ENCODE measurements around the gene FGF6.
A peak's percentile ranks its signal among the peaks of the same experiment; 100 is the strongest.

The FGF6 gene, protein sequence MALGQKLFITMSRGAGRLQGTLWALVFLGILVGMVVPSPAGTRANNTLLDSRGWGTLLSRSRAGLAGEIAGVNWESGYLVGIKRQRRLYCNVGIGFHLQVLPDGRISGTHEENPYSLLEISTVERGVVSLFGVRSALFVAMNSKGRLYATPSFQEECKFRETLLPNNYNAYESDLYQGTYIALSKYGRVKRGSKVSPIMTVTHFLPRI
- 0 reads per million in 2 donors for total RNA-seq

DNA sequence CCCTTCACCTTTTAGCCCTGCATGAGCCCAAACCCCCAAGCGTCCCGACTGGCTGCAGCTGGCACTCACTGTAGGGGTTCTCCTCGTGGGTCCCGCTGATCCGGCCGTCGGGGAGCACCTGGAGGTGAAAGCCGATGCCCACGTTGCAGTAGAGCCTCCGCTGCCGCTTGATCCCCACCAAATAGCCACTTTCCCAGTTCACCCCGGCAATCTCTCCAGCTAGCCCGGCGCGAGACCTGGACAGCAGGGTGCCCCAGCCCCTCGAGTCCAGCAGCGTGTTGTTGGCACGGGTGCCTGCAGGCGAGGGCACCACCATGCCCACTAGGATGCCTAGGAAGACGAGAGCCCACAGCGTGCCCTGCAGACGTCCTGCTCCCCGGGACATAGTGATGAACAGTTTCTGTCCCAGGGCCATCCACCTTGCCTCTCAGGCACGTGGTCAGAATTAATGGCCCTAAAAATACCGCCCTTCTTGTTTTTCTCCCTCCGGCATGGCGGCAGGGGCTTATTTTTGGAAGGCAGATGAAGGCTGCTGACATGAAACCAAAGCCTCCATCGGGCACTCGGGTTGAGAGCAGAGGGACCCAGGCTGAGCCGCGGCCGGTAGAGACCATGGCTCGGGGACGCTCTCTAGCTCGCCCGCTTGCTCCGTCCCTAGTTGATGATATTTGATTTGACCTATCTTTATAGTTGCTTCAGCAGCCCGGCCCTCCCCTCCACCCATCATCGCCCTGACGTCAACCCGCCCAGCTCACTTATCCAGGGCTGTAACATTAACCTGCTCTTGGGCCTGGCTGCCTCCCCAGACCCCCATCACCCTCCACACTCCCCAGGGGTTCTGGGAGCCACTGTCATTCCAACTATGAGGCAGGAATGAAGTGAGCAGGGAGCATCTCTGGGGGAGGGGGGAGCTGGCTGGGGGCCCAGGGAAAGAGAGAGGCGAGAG, at the start of gene FGF6:
Gene FGF6, minus strand, starts transcription at position 660 of the 946 bp plus-strand sequence. Its CDS starts 245 bp downstream, at position 415.
- no peak for DNase-seq

- DNase-seq: peak in 1 of 5 experiments; percentile 14
These were observed 45.4 kb upstream of the FGF6 start for GRCh38 chr12:4490973-4491372.

DNA sequence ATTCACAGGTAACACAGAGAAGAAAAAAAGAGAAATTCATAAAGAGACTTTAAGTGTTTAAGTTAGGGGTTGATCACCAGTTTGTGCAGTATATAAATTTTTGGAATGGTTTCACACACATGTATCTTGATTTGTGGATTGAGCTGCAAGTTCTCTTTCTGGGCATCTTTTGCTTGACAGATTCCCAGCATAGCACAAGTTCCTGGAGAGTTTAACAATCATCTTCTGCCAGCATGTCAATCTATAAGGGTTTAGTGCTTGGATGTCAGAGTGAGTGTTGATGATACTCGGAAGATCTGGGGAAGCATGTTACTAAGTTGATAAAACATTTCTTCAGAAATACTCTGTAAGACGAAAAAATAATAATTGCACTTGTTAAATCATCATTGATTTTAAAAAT, 43.9 kb upstream of the FGF6 start:
- DNase-seq: no peak

DNA sequence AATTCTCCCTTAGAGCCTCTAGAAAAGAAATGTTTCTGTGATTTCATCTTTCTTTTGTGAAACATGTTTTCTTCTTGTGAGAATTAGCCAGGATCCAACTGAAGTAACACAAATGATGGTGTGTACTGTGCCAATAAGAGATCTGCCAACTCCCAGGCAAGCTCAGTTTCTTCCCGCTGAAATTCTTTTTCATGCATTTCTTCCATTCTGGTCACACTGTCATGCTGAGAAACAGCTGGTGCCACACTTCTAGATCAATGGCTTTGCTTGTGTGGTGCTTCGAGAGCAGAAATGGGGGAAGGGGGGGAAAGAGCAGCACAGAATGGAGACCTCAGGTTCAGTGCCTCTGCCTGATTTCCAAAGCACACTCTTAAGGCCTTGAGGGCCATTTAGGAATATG, 41.4 kb upstream of the FGF6 start:
- DNase-seq: no peak

DNA sequence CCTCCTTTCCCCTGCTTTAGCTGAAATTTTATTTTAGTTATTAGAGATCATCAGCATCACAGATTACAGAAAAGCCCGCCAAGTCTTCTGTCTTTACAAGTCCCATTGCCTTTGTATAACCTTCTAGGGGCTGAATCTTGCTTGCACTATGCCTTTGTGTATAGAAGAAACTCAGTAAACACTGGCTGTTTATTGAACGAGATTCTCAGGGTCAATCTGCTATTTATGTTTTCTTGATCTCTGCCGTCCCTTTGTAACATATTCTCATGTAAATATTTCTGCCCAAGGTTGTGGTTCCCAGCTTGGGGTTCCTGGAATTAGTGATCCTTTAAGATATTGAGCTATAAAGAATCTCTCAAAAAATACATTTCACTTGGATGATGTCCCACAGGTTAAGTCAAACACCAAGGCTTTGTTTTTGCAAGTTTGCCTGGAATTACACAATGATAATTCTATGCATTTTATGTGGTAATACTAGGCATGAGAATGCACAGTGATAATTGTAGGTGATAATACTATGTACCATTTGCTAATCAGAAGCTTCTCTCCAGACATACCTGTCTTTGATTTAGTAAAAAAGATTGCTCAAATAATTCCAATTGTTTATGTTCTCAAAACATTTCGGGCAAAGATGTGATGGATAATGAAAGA, 40.6 kb upstream of the FGF6 start:
- no peak for DNase-seq

GRCh38 chr12:4483885-4484823, 38.5 kb upstream of the FGF6 start:
- no peak for DNase-seq

DNA sequence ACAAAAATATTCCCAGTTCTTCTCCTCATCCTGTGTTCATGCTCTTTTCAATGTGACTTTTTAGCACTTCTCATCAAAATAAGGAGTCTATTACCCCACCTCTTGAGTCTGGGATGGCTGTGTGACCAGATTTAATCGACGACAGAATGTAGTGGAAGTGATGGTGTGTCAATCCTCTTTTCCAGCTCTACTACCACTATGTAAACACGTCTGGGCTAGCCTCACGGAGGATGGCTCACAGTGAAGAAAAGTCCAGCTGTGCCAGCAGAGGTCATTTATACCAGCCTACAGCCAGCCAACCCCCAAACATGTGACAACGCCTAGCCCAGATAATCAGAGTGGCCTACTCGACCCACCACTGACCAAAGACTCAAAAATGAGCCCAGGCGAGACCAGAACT, 37.3 kb upstream of the FGF6 start:
- DNase-seq: no peak

GRCh38 chr12:4478933-4479332, 33.3 kb upstream of the FGF6 start:
- no peak for DNase-seq

DNA sequence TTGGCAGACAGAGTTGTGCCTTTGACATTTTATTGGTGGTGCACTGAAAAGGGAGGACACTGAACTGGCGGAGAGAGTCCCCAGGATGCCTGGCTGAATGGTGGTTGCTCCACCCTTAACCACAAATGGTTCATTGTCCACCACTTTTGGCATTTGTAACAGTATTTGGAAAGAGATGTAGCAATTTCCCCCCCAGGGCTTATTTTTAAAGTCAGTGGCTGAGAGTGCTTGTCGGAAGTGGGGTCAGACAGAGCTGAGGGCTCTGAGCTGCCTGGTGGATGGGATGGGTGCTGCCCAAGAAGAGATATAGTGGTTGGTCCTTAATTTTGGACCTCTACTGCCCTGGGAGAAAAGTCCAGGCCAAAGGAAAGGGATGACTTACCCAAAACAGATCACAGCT, 31.5 kb upstream of the FGF6 start:
- DNase-seq: no peak

- DNase-seq: no peak
These were observed 26.4 kb upstream of the FGF6 start for GRCh38 chr12:4472046-4472445.

DNA sequence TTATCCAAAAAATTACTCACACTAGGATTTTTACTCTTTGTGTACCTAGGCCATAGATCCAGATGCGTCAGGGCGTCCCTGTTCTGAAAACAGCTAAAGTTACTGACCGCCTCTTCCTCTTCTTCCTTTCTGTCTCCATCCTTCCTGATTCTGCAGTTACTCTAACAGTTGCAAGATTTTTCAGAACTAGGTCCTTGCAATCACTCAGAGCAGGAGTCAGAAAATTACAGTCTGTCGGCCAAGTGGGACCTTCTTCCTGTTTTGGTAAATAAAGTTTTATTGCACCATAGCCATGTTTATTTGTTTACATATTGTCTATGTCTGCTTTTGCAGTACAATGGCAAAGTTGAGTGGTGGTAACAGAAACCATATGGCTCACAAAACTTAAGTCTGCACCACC, 25.6 kb upstream of the FGF6 start:
- DNase-seq: no peak

DNA sequence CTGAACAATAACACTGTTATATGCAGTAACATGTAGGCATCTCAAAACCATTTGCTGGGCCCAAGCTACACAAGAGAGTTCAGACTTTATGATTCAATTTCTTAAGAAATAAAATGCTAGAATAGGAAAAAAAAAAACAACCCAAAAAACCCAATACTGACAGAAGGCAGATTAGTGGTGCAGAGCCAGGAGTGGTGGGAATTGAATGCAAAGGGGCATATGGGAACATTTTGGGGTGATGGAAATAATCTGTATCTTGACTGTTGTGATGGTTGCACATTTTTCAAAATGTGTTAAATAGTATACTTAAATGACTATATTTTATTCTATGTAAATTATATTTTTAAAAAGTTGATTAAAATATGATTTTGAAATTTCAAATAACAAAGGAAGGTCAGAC, 23.4 kb upstream of the FGF6 start:
- no peak for DNase-seq

DNA sequence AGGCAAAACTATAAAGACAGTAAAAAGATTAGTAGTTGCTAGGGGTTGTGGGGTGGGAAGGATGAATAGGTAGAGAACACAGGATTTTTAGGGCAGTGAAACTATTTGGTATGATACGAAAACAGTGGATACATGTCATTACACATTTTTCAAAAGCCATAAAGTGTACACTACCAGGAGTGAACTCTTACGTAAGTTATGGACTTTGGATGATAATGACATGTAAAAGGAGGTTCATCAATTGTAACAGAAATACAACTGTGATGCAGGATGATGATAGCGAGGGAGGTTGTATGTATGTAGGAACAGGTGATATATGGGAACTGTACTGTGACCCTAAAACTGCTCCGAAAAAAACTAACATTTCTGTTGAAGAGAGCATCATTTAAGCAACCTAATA, 15.1 kb upstream of the FGF6 start:
- DNase-seq: no peak

DNA sequence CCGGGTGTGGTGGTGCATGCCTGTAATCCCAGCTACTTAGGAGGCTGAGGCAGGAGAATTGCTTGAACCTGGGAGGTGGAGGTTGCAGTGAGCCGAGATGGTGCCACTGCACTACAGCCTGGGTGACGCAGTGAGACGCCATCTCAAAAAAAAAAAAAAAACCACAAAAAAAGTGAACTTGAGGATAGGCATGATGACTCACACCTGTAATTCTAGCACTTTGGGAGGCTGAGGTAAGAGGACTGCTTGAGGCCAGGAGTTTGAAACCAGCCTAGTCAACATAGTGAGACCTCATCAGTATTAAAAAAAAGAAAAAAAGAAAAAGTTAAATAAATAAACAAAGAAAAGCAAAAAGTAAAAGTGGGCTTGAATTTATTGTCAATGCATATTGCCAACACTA, 10.2 kb upstream of the FGF6 start:
- peak in 1 of 5 experiments; percentile 41 for DNase-seq

DNA sequence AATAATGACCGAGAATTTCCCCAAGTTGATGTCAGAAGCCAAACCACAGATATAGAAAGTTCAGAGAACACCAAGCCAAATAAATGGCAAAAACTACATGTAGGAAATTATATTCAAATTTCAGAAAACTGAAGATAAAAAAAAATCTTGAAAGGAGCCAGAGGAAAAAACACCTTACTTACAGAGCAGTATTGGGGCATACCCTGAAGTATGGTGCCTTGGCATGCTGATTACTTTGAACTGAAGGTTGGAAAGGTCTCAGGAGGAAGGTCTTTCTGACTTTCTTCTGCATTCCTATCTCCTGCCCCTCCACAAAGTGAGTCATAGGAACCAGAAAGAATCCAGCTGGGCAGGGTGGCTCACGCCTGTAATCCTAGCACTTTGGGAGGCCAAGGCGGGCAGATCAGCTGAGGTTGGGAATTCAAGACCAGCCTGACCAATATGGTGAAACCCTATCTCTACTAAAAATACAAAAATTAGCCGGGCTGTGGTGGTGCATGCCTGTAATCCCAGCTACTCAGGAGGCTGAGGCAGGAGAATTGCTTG, 8.8 kb upstream of the FGF6 start:
- no peak for DNase-seq

DNA sequence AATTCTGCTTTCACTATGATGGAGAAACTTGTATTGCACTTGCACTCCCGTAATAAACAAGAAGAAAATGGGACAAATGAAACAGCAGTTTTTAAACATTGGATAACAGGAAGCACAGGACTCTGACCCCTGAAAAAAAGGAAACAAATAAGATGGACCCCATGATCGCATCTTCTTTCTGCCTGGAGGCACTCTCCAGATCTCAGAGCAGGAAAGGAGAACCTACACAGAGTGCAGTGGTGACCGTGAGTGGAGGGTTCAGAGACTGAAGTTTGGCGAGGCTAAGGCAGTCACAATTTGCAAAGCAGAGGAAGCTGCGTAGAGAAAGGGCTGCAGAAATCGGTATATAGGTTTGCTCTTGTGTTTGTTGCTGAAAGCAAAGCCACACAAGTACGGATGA, 6.1 kb upstream of the FGF6 start:
- no peak for DNase-seq

DNA sequence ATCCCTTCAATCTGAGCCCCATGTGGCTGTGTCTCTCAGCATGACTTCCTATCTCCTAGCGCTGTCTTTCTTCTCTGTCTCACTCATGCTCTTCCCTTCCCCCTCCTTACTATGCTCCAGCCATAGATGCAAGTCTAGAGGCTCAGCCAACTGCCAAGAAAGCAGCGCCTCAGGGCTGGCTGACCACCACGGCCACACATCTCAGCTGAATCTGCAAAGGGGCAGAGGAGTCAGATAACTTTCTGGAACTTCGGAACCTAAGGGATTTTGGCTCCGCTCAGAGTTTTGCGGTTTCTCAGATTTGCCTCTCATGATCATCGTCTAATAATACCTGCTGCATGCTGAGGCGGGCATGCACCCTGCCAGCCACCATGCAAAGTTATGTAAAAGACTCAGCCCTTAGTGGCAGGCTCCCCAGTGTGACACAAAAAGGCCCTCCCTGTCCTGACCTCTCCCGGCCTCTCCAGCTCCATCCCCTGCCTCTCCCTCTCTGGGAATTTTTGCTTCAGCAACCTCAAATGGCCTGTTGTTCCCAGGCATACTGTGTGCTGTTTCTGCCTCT, 5.0 kb upstream of the FGF6 start:
- DNase-seq: no peak

DNA sequence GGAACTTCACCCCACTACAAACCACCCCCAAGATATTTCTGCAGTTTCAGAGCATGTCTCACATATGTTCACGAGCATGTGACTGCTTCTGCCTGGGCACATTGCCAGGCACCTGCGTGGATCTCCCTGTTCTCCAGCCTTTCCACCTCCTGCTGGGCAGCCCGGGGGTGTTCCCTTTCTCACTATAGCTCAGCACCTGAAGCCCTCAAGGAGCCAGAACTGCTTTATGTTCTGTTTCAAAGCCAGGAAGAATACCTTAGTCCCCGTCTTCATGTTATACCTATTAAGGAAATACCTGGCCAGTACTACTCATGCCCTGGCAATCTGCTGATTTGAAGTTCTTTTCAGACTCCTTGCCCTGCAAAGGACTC, 4.2 kb upstream of the FGF6 start:
- no peak for DNase-seq

GRCh38 chr12:4448943-4449850, 3.6 kb upstream of the FGF6 start:
- no peak for DNase-seq

DNA sequence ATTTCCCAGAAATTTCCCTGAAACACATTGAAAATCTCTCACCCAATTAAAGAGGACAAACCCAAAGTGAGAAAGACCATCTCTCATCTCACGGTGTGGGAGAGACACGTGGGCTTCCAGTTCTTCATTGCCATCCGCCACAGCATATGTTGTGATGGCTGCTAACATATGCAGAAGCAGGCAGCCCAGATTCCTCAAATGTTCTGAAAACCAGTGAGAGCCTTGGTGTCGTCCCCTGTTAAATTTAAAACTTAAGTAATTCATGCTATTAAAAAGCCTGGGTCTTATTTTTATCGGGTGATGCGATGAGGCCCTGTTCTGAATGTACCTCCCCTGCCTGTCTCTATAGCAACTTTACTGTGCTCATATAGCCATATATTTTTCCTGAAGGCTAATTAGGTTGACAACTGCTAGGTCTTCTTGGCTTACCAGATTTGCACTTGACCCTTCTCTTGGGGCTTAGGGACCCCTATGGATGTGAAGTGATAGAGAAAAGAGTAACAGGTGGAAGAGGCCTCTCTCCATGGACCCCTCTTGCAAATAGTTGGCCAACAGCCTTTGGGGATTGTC, 2.8 kb upstream of the FGF6 start:
- no peak for DNase-seq
